Thymus (tissue), 11 donors: ENCODE results near the gene NRAS. TPM values are rescaled to one million over a fixed set of nuclear protein-coding genes. Genes with fewer than 3 reads are reported as not detected.

Experiments
- DNase-seq, 9 donors: peaks; one replicate each; pipeline ENCODE4 v3.0.0-alpha.2; 2013; ENCODE audit warnings: low spot score in 9 of 9, low read depth in 6 of 9, missing footprints in 1 of 9
- H3K27ac ChIP-seq, 2 donors: one replicate each; pipeline ENCODE4 v1.5.1; 2013; ENCODE audit warnings: control low read depth in 1 of 2, low read depth in 1 of 2, low read length in 1 of 2, mild to moderate bottlenecking in 1 of 2, moderate library complexity in 1 of 2
- H3K27me3 ChIP-seq, 2 donors: one replicate each; pipeline ENCODE4 v1.5.1; 2013; ENCODE audit warnings: low read length in 1 of 2; ENCODE audit not compliant: control insufficient read depth in 2 of 2, insufficient read depth in 1 of 2
- H3K36me3 ChIP-seq, 2 donors: one replicate each; pipeline ENCODE4 v1.5.1; 2013; ENCODE audit warnings: low read length in 1 of 2, mild to moderate bottlenecking in 1 of 2, moderate library complexity in 1 of 2; ENCODE audit not compliant: control insufficient read depth in 2 of 2, insufficient read depth in 2 of 2
- H3K4me1 ChIP-seq, 2 donors: one replicate each; pipeline ENCODE4 v1.5.1; 2013; ENCODE audit warnings: low read length in 2 of 2; ENCODE audit not compliant: control insufficient read depth in 2 of 2, insufficient read depth in 2 of 2
- H3K4me3 ChIP-seq, 2 donors: one replicate each; pipeline ENCODE4 v1.5.1; 2013; ENCODE audit warnings: low read length in 2 of 2, control low read depth in 1 of 2, mild to moderate bottlenecking in 1 of 2
- H3K9me3 ChIP-seq, 2 donors: one replicate each; pipeline ENCODE4 v1.5.1; 2013; ENCODE audit warnings: low read length in 1 of 2, mild to moderate bottlenecking in 1 of 2; ENCODE audit not compliant: control insufficient read depth in 2 of 2, insufficient read depth in 1 of 2
- WGBS: extraction: QIAGEN DNeasy Blood & Tissue Kit; methylation state at CpG from one replicate; pipeline ENCODE4 v1.1.7; 2013; 5-methylcytosine and 5-hydroxymethylcytosine counted together
- polyA plus RNA-seq: library from polyadenylated mRNA; stranded (reverse); fragments of 200-250 nt; gene quantifications from one replicate; pipeline ENCODE4 v1.2.3, GENCODE V29; 2013
- total RNA-seq: library from RNA; stranded (reverse); fragments of 120-200 nt; gene quantifications from one replicate; pipeline ENCODE4 v1.2.4, GENCODE V29; 2013
- donor health status: healthy.

Gene NRAS
- total and polyA plus RNA-seq, 2 donors, result 33.3 to 54.7 TPM

- Histone ChIP-seq H3K27ac (no peak overlapping the region), H3K4me3 (no peak overlapping the region), H3K27me3 (no peaks in the 10 kb centered on the region), H3K36me3 (peaks cover 24 to 72% of the 10 kb centered on the region in 2 donors), H3K9me3 (no peaks in the 10 kb centered on the region), H3K4me1 (peaks cover 7% of the 10 kb centered on the region in 2 donors)
- no peak for DNase-seq
- WGBS, result 95% methylated on average over 3 of the region's 3 CpGs
Observed at GRCh38 chr1:114719424-114719787, 2.8 kb upstream of the NRAS start.

GRCh38 chr1:114718661-114719423 lies 2.3 kb upstream of the NRAS start:
- Histone ChIP-seq H3K4me3 (no peak overlapping the region), H3K27ac (no peak overlapping the region), H3K4me1 (peaks cover 7% of the 10 kb centered on the region in 2 donors), H3K27me3 (no peaks in the 10 kb centered on the region), H3K36me3 (peaks cover 22 to 67% of the 10 kb centered on the region in 2 donors), H3K9me3 (no peaks in the 10 kb centered on the region)
- no peak for DNase-seq
- 98% methylated on average over 11 of the region's 11 CpGs for WGBS

GRCh38 chr1:114715952-114716303 lies 643 bp downstream of the NRAS start:
- H3K27me3 ChIP-seq, result no peaks in the 10 kb centered on the region
- H3K4me1 ChIP-seq, result peaks cover 7% of the 10 kb centered on the region in 2 donors
- 62% methylated on average over 4 of the region's 4 CpGs for WGBS
- no peaks in the 10 kb centered on the region for H3K9me3 ChIP-seq
- peak overlapping the region; percentile 59 to 82 for H3K4me3 ChIP-seq
- peaks cover 32 to 61% of the 10 kb centered on the region in 2 donors for H3K36me3 ChIP-seq
- peak overlapping the region; percentile 87 to 89 for H3K27ac ChIP-seq
- DNase-seq, result peak in 1 of 9 donors; percentile 0

GRCh38 chr1:114712977-114713376 lies 3.6 kb downstream of the NRAS start:
- no peak overlapping the region for H3K4me3 ChIP-seq
- DNase-seq, result no peak
- WGBS, result 97% methylated on average over 4 of the region's 4 CpGs
- no peaks in the 10 kb centered on the region for H3K27me3 ChIP-seq
- H3K4me1 ChIP-seq, result peaks cover 7% of the 10 kb centered on the region in 2 donors
- H3K9me3 ChIP-seq, result no peaks in the 10 kb centered on the region
- peaks cover 26 to 57% of the 10 kb centered on the region in 2 donors for H3K36me3 ChIP-seq
- H3K27ac ChIP-seq, result no peak overlapping the region

DNA sequence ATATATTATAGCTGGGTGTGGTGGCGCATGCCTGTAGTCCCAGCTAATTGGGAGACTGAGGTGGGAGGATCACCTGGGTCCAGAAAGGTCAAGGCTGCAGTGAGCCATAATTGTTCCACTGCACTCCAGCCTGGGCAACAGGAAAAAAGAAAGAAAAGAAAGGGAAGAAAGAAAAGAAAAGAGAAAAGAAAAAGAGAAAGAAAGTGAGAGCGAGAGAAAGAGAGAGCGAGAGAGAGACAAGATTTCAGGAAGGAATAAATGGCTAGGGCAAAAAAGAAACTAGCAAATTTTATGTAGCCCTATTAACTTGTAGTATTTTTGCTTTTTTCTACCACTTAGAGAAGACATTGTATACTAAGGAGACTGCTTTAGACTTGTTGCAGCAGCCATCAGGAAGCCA lies 6.2 kb downstream of the NRAS start:
- no peaks in the 10 kb centered on the region for H3K9me3 ChIP-seq
- no peak overlapping the region for H3K27ac ChIP-seq
- no peak overlapping the region for H3K4me3 ChIP-seq
- peaks cover 30 to 64% of the 10 kb centered on the region in 2 donors for H3K36me3 ChIP-seq
- no peaks in the 10 kb centered on the region for H3K27me3 ChIP-seq
- no peaks in the 10 kb centered on the region for H3K4me1 ChIP-seq
- DNase-seq, result no peak
- 99% methylated on average over 3 of the region's 3 CpGs for WGBS

GRCh38 chr1:114707604-114708003 lies 9.0 kb downstream of the NRAS start:
- WGBS, result 98% methylated on average over 2 of the region's 2 CpGs

DNA sequence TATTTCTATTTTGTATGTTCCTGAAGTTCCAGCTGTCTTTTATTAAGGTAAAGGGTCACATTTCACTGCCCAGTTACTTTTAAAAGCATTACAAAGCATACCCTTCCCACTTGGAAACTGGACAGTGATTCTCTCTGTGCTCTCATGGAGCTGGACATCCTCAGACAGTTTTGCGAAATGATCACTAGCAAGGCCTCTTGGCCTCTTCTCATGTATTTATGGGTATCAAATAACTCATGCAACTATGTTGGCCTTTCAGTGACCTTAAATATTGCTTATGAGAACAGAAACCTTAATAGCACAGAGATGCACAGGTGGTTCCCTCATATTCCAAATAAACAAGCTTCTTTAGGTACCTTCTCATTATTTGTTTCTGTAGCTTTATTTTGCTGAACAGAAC lies 13.3 kb downstream of the NRAS start:
- no peak overlapping the region for H3K27ac ChIP-seq
- H3K9me3 ChIP-seq, result no peaks in the 10 kb centered on the region
- H3K27me3 ChIP-seq, result no peaks in the 10 kb centered on the region
- WGBS, result 95% methylated on average over 1 of the region's 1 CpG
- H3K36me3 ChIP-seq, result peaks cover 4 to 18% of the 10 kb centered on the region in 2 donors
- DNase-seq, result no peak
- H3K4me3 ChIP-seq, result no peak overlapping the region
- no peaks in the 10 kb centered on the region for H3K4me1 ChIP-seq

More at GRCh38 chr1:114707604-114708003, 9.0 kb downstream of the NRAS start:
- Histone ChIP-seq H3K36me3 (peaks cover 21 to 54% of the 10 kb centered on the region in 2 donors), H3K27ac (no peak overlapping the region), H3K27me3 (no peaks in the 10 kb centered on the region), H3K9me3 (no peaks in the 10 kb centered on the region), H3K4me3 (no peak overlapping the region), H3K4me1 (no peaks in the 10 kb centered on the region)
- DNase-seq, result no peak

- Histone ChIP-seq H3K27ac (no peak overlapping the region), H3K4me1 (no peaks in the 10 kb centered on the region), H3K9me3 (no peaks in the 10 kb centered on the region), H3K27me3 (no peaks in the 10 kb centered on the region), H3K36me3 (peaks cover 2 to 13% of the 10 kb centered on the region in 2 donors), H3K4me3 (no peak overlapping the region)
- 97% methylated on average over 5 of the region's 5 CpGs for WGBS
- no peak for DNase-seq
Observed at GRCh38 chr1:114702737-114703136, 13.8 kb downstream of the NRAS start.

DNA sequence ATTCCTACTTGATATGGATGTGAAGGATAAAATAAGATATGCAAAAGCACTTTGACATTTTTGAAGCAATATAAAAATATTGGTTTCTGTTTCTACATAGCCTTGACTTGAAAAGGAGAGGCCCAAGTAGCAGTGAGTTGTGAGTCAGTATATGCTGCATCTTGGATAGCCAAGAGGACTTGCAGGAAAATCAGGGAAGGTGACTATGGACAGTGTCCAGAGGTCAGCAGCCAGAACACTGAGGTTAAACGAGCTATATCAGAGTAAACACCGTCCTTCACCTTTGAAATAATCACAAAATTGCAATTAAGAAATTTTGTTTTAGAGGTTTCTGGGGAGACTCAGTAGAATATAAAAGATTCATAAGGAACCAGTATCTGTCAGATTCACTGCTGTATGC lies 14.6 kb downstream of the NRAS start:
- no peak overlapping the region for H3K27ac ChIP-seq
- 96% methylated on average over 2 of the region's 2 CpGs for WGBS
- no peak for DNase-seq
- H3K4me3 ChIP-seq, result no peak overlapping the region
- H3K9me3 ChIP-seq, result no peaks in the 10 kb centered on the region
- peaks cover 0 to 5% of the 10 kb centered on the region in 2 donors for H3K36me3 ChIP-seq
- no peaks in the 10 kb centered on the region for H3K27me3 ChIP-seq
- H3K4me1 ChIP-seq, result no peaks in the 10 kb centered on the region
